A549 treated with RU486 at 1 μM for 4 hours (cell line): ENCODE results near the gene ARID1B. TPM values are rescaled to one million over a fixed set of nuclear protein-coding genes. Genes with fewer than 3 reads are reported as not detected.

Experiments
- total RNA-seq: library from RNA; stranded (reverse); fragments of 200-300 nt; extraction: Qiagen RNA extraction; gene quantifications from 5 replicates; pipeline ENCODE4 v1.2.3, GENCODE V29; 2022; ENCODE audit warnings: low read depth

Gene ARID1B
- 12.5 to 15.7 TPM (median 15.0 TPM) in 5 replicates for total RNA-seq

GRCh38 chr6:156776840-156777576 lies at the start of gene ARID1B:
Gene ARID1B, plus strand, starts transcription at chr6:156777378. Its CDS starts 303 bp downstream, at chr6:156777681.

